Measurements from ENCODE around the gene ASPA.
A peak's percentile ranks its signal among the peaks of the same experiment; 100 is the strongest.
"Not testable (repeated sequence)": the region's sequence is repeated elsewhere in the genome, so short reads cannot be mapped to it uniquely, and the experiment has no call there.

ASPA gene

GRCh38 chr17:3475812-3476610, at the start of gene ASPA:
ASPA (plus strand) TSS chr17:3475997; CDS start chr17:3476160, 163 bp downstream.
- Mint-ChIP-seq H3K9me3 (no peaks in the 10 kb centered on the region), H3K4me3 (no peak within 1 kb of the TSS), H3K36me3 (ENCODE audit: low read depth) (no peaks in the 10 kb centered on the region), H3K4me1 (no peaks in the 10 kb centered on the region), H3K27me3 (peaks cover 2% of the 10 kb centered on the region), H3K27ac (no peak within 1 kb of the TSS)
- ATAC-seq (no peak), DNase-seq (no peak)

- peak; percentile 22 for DNase-seq
- not testable (repeated sequence) for H3K27ac Mint-ChIP-seq; H3K4me3 Mint-ChIP-seq; ATAC-seq; H3K4me1 Mint-ChIP-seq; H3K9me3 Mint-ChIP-seq; H3K36me3 Mint-ChIP-seq (ENCODE audit: low read depth)
- H3K27me3 Mint-ChIP-seq, result peaks cover 14% of the 10 kb centered on the region
Measured at GRCh38 chr17:3433215-3433614, 42.6 kb upstream of the ASPA start.

- H3K36me3 Mint-ChIP-seq (ENCODE audit: low read depth), result no peaks in the 10 kb centered on the region
- DNase-seq (no peak), ATAC-seq (no peak)
- H3K27ac Mint-ChIP-seq, result no peak within 1 kb of the TSS
- H3K4me3 Mint-ChIP-seq, result no peak within 1 kb of the TSS
- H3K27me3 Mint-ChIP-seq, result peaks cover 14% of the 10 kb centered on the region
- no peaks in the 10 kb centered on the region for H3K4me1 Mint-ChIP-seq
- no peaks in the 10 kb centered on the region for H3K9me3 Mint-ChIP-seq
Measured at GRCh38 chr17:3433741-3434140, 42.1 kb upstream of the ASPA start, which contains the start of gene OR1E2. OR1E2 (minus strand) TSS chr17:3433841; CDS start chr17:3433841, 0 bp downstream.

- H3K27ac Mint-ChIP-seq, result no peak overlapping the region
Measured at GRCh38 chr17:3438368-3438767, 37.4 kb upstream of the ASPA start.

GRCh38 chr17:3440451-3440850, 35.3 kb upstream of the ASPA start:
- H3K27me3 Mint-ChIP-seq, result peaks cover 11% of the 10 kb centered on the region
- no peaks in the 10 kb centered on the region for H3K9me3 Mint-ChIP-seq
- no peaks in the 10 kb centered on the region for H3K4me1 Mint-ChIP-seq
- H3K36me3 Mint-ChIP-seq (ENCODE audit: low read depth), result no peaks in the 10 kb centered on the region
- DNase-seq, result no peak
- no peak overlapping the region for H3K27ac Mint-ChIP-seq
- no peak overlapping the region for H3K4me3 Mint-ChIP-seq
- no peak for ATAC-seq

More at GRCh38 chr17:3438368-3438767, 37.4 kb upstream of the ASPA start:
- no peaks in the 10 kb centered on the region for H3K36me3 Mint-ChIP-seq (ENCODE audit: low read depth)
- no peak for DNase-seq
- H3K4me3 Mint-ChIP-seq, result no peak overlapping the region
- H3K27me3 Mint-ChIP-seq, result peaks cover 12% of the 10 kb centered on the region
- H3K9me3 Mint-ChIP-seq, result no peaks in the 10 kb centered on the region
- no peak for ATAC-seq
- no peaks in the 10 kb centered on the region for H3K4me1 Mint-ChIP-seq

- no peaks in the 10 kb centered on the region for H3K4me1 Mint-ChIP-seq
- DNase-seq (no peak), ATAC-seq (peak; percentile 33)
- no peaks in the 10 kb centered on the region for H3K9me3 Mint-ChIP-seq
- peaks cover 13% of the 10 kb centered on the region for H3K27me3 Mint-ChIP-seq
- no peak overlapping the region for H3K4me3 Mint-ChIP-seq
- no peak overlapping the region for H3K27ac Mint-ChIP-seq
- no peaks in the 10 kb centered on the region for H3K36me3 Mint-ChIP-seq (ENCODE audit: low read depth)
Measured at GRCh38 chr17:3447625-3448024, 28.2 kb upstream of the ASPA start.

- DNase-seq (no peak), ATAC-seq (no peak)
- Mint-ChIP-seq H3K4me1 (no peaks in the 10 kb centered on the region), H3K4me3 (no peak overlapping the region), H3K27me3 (peaks cover 13% of the 10 kb centered on the region), H3K36me3 (ENCODE audit: low read depth) (no peaks in the 10 kb centered on the region), H3K27ac (no peak overlapping the region), H3K9me3 (no peaks in the 10 kb centered on the region)
Measured at GRCh38 chr17:3448059-3448665, 27.6 kb upstream of the ASPA start.

GRCh38 chr17:3466355-3466754, 9.4 kb upstream of the ASPA start:
- not testable (repeated sequence) for H3K27me3 Mint-ChIP-seq; H3K36me3 Mint-ChIP-seq (ENCODE audit: low read depth); H3K4me3 Mint-ChIP-seq; ATAC-seq; H3K4me1 Mint-ChIP-seq; H3K9me3 Mint-ChIP-seq; H3K27ac Mint-ChIP-seq; DNase-seq

- Mint-ChIP-seq H3K27ac (no peak overlapping the region), H3K4me1 (no peaks in the 10 kb centered on the region), H3K27me3 (peaks cover 2% of the 10 kb centered on the region), H3K9me3 (no peaks in the 10 kb centered on the region), H3K4me3 (no peak overlapping the region), H3K36me3 (ENCODE audit: low read depth) (no peaks in the 10 kb centered on the region)
- no peak for ATAC-seq
- no peak for DNase-seq
Measured at GRCh38 chr17:3469529-3469928, 6.3 kb upstream of the ASPA start.

- Mint-ChIP-seq H3K9me3 (no peaks in the 10 kb centered on the region), H3K27ac (no peak within 1 kb of the TSS), H3K36me3 (ENCODE audit: low read depth) (no peaks in the 10 kb centered on the region), H3K27me3 (peaks cover 2% of the 10 kb centered on the region), H3K4me3 (no peak within 1 kb of the TSS), H3K4me1 (no peaks in the 10 kb centered on the region)
- DNase-seq (no peak), ATAC-seq (no peak)
Measured at GRCh38 chr17:3471599-3471998, 4.2 kb upstream of the ASPA start, which contains the start of gene SPATA22. SPATA22 (minus strand) TSS chr17:3471819; CDS start chr17:3469325, 2,494 bp downstream.

- H3K4me1 Mint-ChIP-seq, result no peaks in the 10 kb centered on the region
- no peaks in the 10 kb centered on the region for H3K36me3 Mint-ChIP-seq (ENCODE audit: low read depth)
- H3K9me3 Mint-ChIP-seq, result no peaks in the 10 kb centered on the region
- DNase-seq (no peak), ATAC-seq (no peak)
- peaks cover 2% of the 10 kb centered on the region for H3K27me3 Mint-ChIP-seq
- H3K27ac Mint-ChIP-seq, result no peak overlapping the region
- H3K4me3 Mint-ChIP-seq, result no peak overlapping the region
Measured at GRCh38 chr17:3472137-3472536, 3.7 kb upstream of the ASPA start.

GRCh38 chr17:3474212-3474611, 1.6 kb upstream of the ASPA start:
- Mint-ChIP-seq H3K4me1 (no peaks in the 10 kb centered on the region), H3K9me3 (no peaks in the 10 kb centered on the region), H3K4me3 (no peak overlapping the region), H3K27ac (no peak overlapping the region), H3K36me3 (ENCODE audit: low read depth) (no peaks in the 10 kb centered on the region), H3K27me3 (peaks cover 5% of the 10 kb centered on the region)
- DNase-seq (no peak), ATAC-seq (no peak)

- peaks cover 2% of the 10 kb centered on the region for H3K27me3 Mint-ChIP-seq
- ATAC-seq (no peak), DNase-seq (no peak)
- no peaks in the 10 kb centered on the region for H3K4me1 Mint-ChIP-seq
- no peak overlapping the region for H3K4me3 Mint-ChIP-seq
- no peak overlapping the region for H3K27ac Mint-ChIP-seq
- no peaks in the 10 kb centered on the region for H3K36me3 Mint-ChIP-seq (ENCODE audit: low read depth)
- H3K9me3 Mint-ChIP-seq, result no peaks in the 10 kb centered on the region
Measured at GRCh38 chr17:3475251-3475685, 529 bp upstream of the ASPA start.

- Mint-ChIP-seq H3K36me3 (ENCODE audit: low read depth) (no peaks in the 10 kb centered on the region), H3K27me3 (peaks cover 17% of the 10 kb centered on the region), H3K4me3 (no peak overlapping the region), H3K9me3 (no peaks in the 10 kb centered on the region), H3K27ac (no peak overlapping the region), H3K4me1 (no peaks in the 10 kb centered on the region)
- no peak for ATAC-seq
- DNase-seq, result no peak
Measured at GRCh38 chr17:3479988-3480387, 4.2 kb downstream of the ASPA start.

GRCh38 chr17:3482852-3483251, 7.1 kb downstream of the ASPA start:
- no peak for DNase-seq
- no peak overlapping the region for H3K4me3 Mint-ChIP-seq
- peaks cover 32% of the 10 kb centered on the region for H3K27me3 Mint-ChIP-seq
- H3K36me3 Mint-ChIP-seq (ENCODE audit: low read depth), result no peaks in the 10 kb centered on the region
- H3K27ac Mint-ChIP-seq, result no peak overlapping the region
- H3K4me1 Mint-ChIP-seq, result no peaks in the 10 kb centered on the region
- no peaks in the 10 kb centered on the region for H3K9me3 Mint-ChIP-seq
- no peak for ATAC-seq

Data from activated naive CD8-positive, alpha-beta T cell treated with anti-CD3 and anti-CD28 coated beads, Interleukin-2, amount 50 U/mL, for 24 hours (primary cell).